IPS DF 4.7 (cell line): Measurements from ENCODE around the gene RXRG.

ENCODE experiments used
- DNase-seq: peaks from one replicate; pipeline ENCODE4 v3.0.0-alpha.2; 2013; ENCODE audit warnings: low spot score; ENCODE audit errors: extremely low read depth

Gene RXRG

GRCh38 chr1:165411396-165411795, 33.5 kb downstream of the RXRG start:
- no peak for DNase-seq

GRCh38 chr1:165409657-165410358, 35.1 kb downstream of the RXRG start:
- DNase-seq, result no peak

- DNase-seq, result no peak
These were observed 36.4 kb downstream of the RXRG start for GRCh38 chr1:165408518-165408917.

GRCh38 chr1:165407398-165407797, 37.5 kb downstream of the RXRG start:
- DNase-seq, result no peak

GRCh38 chr1:165403835-165404482, 41.0 kb downstream of the RXRG start:
- DNase-seq, result no peak

GRCh38 chr1:165402517-165403111, 42.3 kb downstream of the RXRG start:
- no peak for DNase-seq

GRCh38 chr1:165397944-165398343, 47.0 kb downstream of the RXRG start:
- no peak for DNase-seq

- no peak for DNase-seq
These were observed 49.0 kb downstream of the RXRG start for GRCh38 chr1:165395901-165396300.

- no peak for DNase-seq
These were observed 49.4 kb downstream of the RXRG start for GRCh38 chr1:165395478-165395877.

- no peak for DNase-seq
These were observed 52.0 kb downstream of the RXRG start for GRCh38 chr1:165392634-165393571.

- DNase-seq, result no peak
These were observed 55.3 kb downstream of the RXRG start for GRCh38 chr1:165389609-165390008.

GRCh38 chr1:165387961-165388360, 57.0 kb downstream of the RXRG start:
- DNase-seq, result no peak

GRCh38 chr1:165387505-165387904, 57.4 kb downstream of the RXRG start:
- DNase-seq, result no peak

- no peak for DNase-seq
These were observed 61.1 kb downstream of the RXRG start for GRCh38 chr1:165383599-165384405.

GRCh38 chr1:165383067-165383466, 61.9 kb downstream of the RXRG start:
- no peak for DNase-seq

GRCh38 chr1:165381745-165382505, 63.0 kb downstream of the RXRG start:
- no peak for DNase-seq

GRCh38 chr1:165376811-165377311, 68.1 kb downstream of the RXRG start:
- DNase-seq, result no peak

- no peak for DNase-seq
These were observed 68.7 kb downstream of the RXRG start for GRCh38 chr1:165376041-165376810.

- no peak for DNase-seq
These were observed 69.3 kb downstream of the RXRG start for GRCh38 chr1:165375623-165376022.
